HL-60 (cell line): Measurements from ENCODE around the gene NFATC1.

Experiments used
- CTCF ChIP-seq: IDR thresholded peaks from one replicate; pipeline ENCODE4 v1.5.1; 2011; ENCODE audit warnings: low read length, control low read depth, inconsistent platforms; ENCODE audit not compliant: insufficient read depth
- GABPA ChIP-seq: IDR thresholded peaks from 2 replicates; pipeline ENCODE4 v1.6.1; 2012; ENCODE audit warnings: low read depth
- POLR2AphosphoS5 ChIP-seq: IDR thresholded peaks from 2 replicates; pipeline ENCODE4 v1.6.1; 2012; ENCODE audit warnings: low read depth
- REST ChIP-seq: IDR thresholded peaks from 2 replicates; pipeline ENCODE4 v1.6.1; 2012; ENCODE audit warnings: low read depth; ENCODE audit not compliant: insufficient replicate concordance
- SPI1 ChIP-seq: IDR thresholded peaks from 2 replicates; pipeline ENCODE4 v1.6.1; 2012; ENCODE audit warnings: low read depth, mild to moderate bottlenecking, borderline replicate concordance

- no peak for TF ChIP-seq CTCF
- TF ChIP-seq POLR2AphosphoS5, result no peak; the same call in 1 of the 2 replicates
- no peak for TF ChIP-seq REST
- no peak; the same call in 1 of the 2 replicates for TF ChIP-seq SPI1
- TF ChIP-seq GABPA, result 0 out of 2 replicates have a peak, but pooled peaks have one; percentile 31
Observed at GRCh38 chr18:79523736-79524180, 128.0 kb downstream of the NFATC1 start.
